Natural killer cell (primary cell): ENCODE measurements around the gene FCHSD1. TPM values are rescaled to one million over a fixed set of nuclear protein-coding genes. Genes with fewer than 3 reads are reported as not detected.

Experiments used
- ATAC-seq, 3 donors: fragments of 150-1000 bp in 2 of 3; fragments of 200-7000 bp in 1 of 3; cut with Tn5 transposase; 1 replicate in 1 of 3; 2 replicates in 2 of 3; pipeline ENCODE4 v1.10.0; 2021; ENCODE audit warnings: mild to moderate bottlenecking in 2 of 3, moderate library complexity in 2 of 3
- DNase-seq, 2 donors: peaks; one replicate each; pipeline versions ENCODE4 v3.0.0 to v3.0.0-alpha.2; 2013 to 2021; ENCODE audit warnings: mixed read lengths in 1 of 2
- H3K27ac ChIP-seq: one replicate; pipeline ENCODE4 v1.5.1; 2013; ENCODE audit warnings: mild to moderate bottlenecking, low read length
- H3K27me3 ChIP-seq: one replicate; pipeline ENCODE4 v1.6.1; 2013; ENCODE audit warnings: low read length; ENCODE audit not compliant: control insufficient read depth, insufficient read depth
- H3K36me3 ChIP-seq: one replicate; pipeline ENCODE4 v1.6.1; 2013; ENCODE audit warnings: low read length; ENCODE audit not compliant: control insufficient read depth, insufficient read depth
- H3K4me1 ChIP-seq: one replicate; pipeline ENCODE4 v1.6.1; 2013; ENCODE audit warnings: low read length; ENCODE audit not compliant: control insufficient read depth, insufficient read depth
- H3K4me3 ChIP-seq: one replicate; pipeline ENCODE4 v1.5.1; 2013; ENCODE audit warnings: low read length
- H3K9me3 ChIP-seq: one replicate; pipeline ENCODE4 v1.6.1; 2013; ENCODE audit warnings: low read length; ENCODE audit not compliant: control insufficient read depth, insufficient read depth
- H3K27ac Mint-ChIP-seq, 2 donors: one replicate each; pipeline ENCODE4 v1.8.0; 2022; ENCODE audit warnings: mild to moderate bottlenecking in 2 of 2, mixed read lengths in 2 of 2, moderate library complexity in 1 of 2
- H3K27me3 Mint-ChIP-seq, 2 donors: one replicate each; pipeline ENCODE4 v1.8.0; 2022; ENCODE audit warnings: low read depth in 2 of 2, mixed read lengths in 2 of 2
- H3K36me3 Mint-ChIP-seq: one replicate; pipeline ENCODE4 v1.8.0; 2022; ENCODE audit warnings: mixed read lengths
- H3K4me1 Mint-ChIP-seq, 2 donors: one replicate each; pipeline ENCODE4 v1.8.0; 2022; ENCODE audit warnings: mixed read lengths in 2 of 2
- H3K4me3 Mint-ChIP-seq: one replicate; pipeline ENCODE4 v1.8.0; 2022; ENCODE audit warnings: mild to moderate bottlenecking, moderate library complexity, mixed read lengths
- H3K9me3 Mint-ChIP-seq, 2 donors: one replicate each; pipeline ENCODE4 v1.8.0; 2022; ENCODE audit warnings: mixed read lengths in 2 of 2
- CTCF ChIP-seq: fragments of 200-600 bp; IDR thresholded peaks from one replicate; pipeline ENCODE4 v1.8.0; 2022; ENCODE audit warnings: antibody characterized with exemption
- WGBS: methylation state at CpG from one replicate; pipeline ENCODE4 v1.1.7; 2013; ENCODE audit warnings: missing lambda C conversion rate; ENCODE audit not compliant: insufficient coverage; 5-methylcytosine and 5-hydroxymethylcytosine counted together
- intact Hi-C: fragments of 100-400 bp; cut with micrococcal nuclease; formaldehyde crosslinking; loops from one replicate; pipeline ENCODE4 v1.14.2; 2022
- total RNA-seq, 4 donors: library from RNA; stranded (reverse); fragments of 120-200 nt in 1 of 4; gene quantifications; one replicate each; pipeline versions ENCODE4 v1.2.3 to v1.2.4, GENCODE V29; 2013 to 2022

The FCHSD1 gene
- total RNA-seq, 3 donors from 2014 or later (not counting 1 experiment from before 2014, with no cell fraction given) = 134 to 155 (median 147) TPM

- no peak for ATAC-seq
- no peak overlapping the region for H3K27ac Mint-ChIP-seq
- Histone ChIP-seq H3K27ac (no peak overlapping the region), H3K36me3 (peaks cover 35% of the 10 kb centered on the region), H3K9me3 (no peaks in the 10 kb centered on the region), H3K4me3 (no peak overlapping the region), H3K4me1 (peaks cover 22% of the 10 kb centered on the region), H3K27me3 (no peaks in the 10 kb centered on the region)
- TF ChIP-seq CTCF = no peak
- intact Hi-C loops = no loop called here
- DNase-seq = no peak
- 100% methylated on average over 1 of the region's 2 CpGs for WGBS
- no peaks in the 10 kb centered on the region for H3K27me3 Mint-ChIP-seq
- peaks cover 15 to 25% of the 10 kb centered on the region in 2 donors for H3K4me1 Mint-ChIP-seq
- no peak overlapping the region for H3K4me3 Mint-ChIP-seq
- no peaks in the 10 kb centered on the region for H3K9me3 Mint-ChIP-seq
- H3K36me3 Mint-ChIP-seq = peaks cover 5% of the 10 kb centered on the region
These were observed 18.6 kb downstream of the FCHSD1 start for GRCh38 chr5:141632650-141633049.

GRCh38 chr5:141630570-141631140 is 20.6 kb downstream of the FCHSD1 start:
- peaks cover 9% of the 10 kb centered on the region for H3K4me1 ChIP-seq
- H3K36me3 ChIP-seq = peaks cover 46% of the 10 kb centered on the region
- no peak overlapping the region for H3K4me3 ChIP-seq
- Mint-ChIP-seq H3K36me3 (peaks cover 19% of the 10 kb centered on the region), H3K27ac (no peak overlapping the region), H3K9me3 (no peaks in the 10 kb centered on the region), H3K27me3 (no peaks in the 10 kb centered on the region), H3K4me1 (peaks cover 9 to 16% of the 10 kb centered on the region in 2 donors), H3K4me3 (no peak overlapping the region)
- DNase-seq (no peak), ATAC-seq (no peak)
- intact Hi-C loops = no loop called here
- TF ChIP-seq CTCF = no peak
- H3K27me3 ChIP-seq = no peaks in the 10 kb centered on the region
- 97% methylated on average over 3 of the region's 5 CpGs for WGBS
- no peaks in the 10 kb centered on the region for H3K9me3 ChIP-seq
- no peak overlapping the region for H3K27ac ChIP-seq

- Histone ChIP-seq H3K27ac (no peak overlapping the region), H3K9me3 (no peaks in the 10 kb centered on the region), H3K36me3 (peaks cover 61% of the 10 kb centered on the region), H3K27me3 (no peaks in the 10 kb centered on the region), H3K4me1 (peaks cover 4% of the 10 kb centered on the region), H3K4me3 (no peak overlapping the region)
- Mint-ChIP-seq H3K4me1 (no peaks in the 10 kb centered on the region), H3K36me3 (peaks cover 34% of the 10 kb centered on the region), H3K27ac (no peak overlapping the region), H3K9me3 (no peaks in the 10 kb centered on the region), H3K27me3 (no peaks in the 10 kb centered on the region), H3K4me3 (no peak overlapping the region)
- no peak for ATAC-seq
- WGBS = 98% methylated on average over 6 of the region's 6 CpGs
- intact Hi-C loops = no loop called here
- TF ChIP-seq CTCF = no peak
- DNase-seq = no peak
These were observed 22.9 kb downstream of the FCHSD1 start for GRCh38 chr5:141628175-141628788.

GRCh38 chr5:141623611-141624010 is 27.6 kb downstream of the FCHSD1 start:
- H3K9me3 ChIP-seq = no peaks in the 10 kb centered on the region
- Mint-ChIP-seq H3K36me3 (peaks cover 47% of the 10 kb centered on the region), H3K9me3 (no peaks in the 10 kb centered on the region), H3K4me1 (no peaks in the 10 kb centered on the region), H3K27me3 (no peaks in the 10 kb centered on the region), H3K27ac (no peak overlapping the region), H3K4me3 (no peak overlapping the region)
- H3K27ac ChIP-seq = no peak overlapping the region
- ATAC-seq (no peak), DNase-seq (no peak)
- H3K4me3 ChIP-seq = no peak overlapping the region
- peaks cover 8% of the 10 kb centered on the region for H3K4me1 ChIP-seq
- H3K36me3 ChIP-seq = peaks cover 58% of the 10 kb centered on the region
- intact Hi-C loops = no loop called here
- no peak for TF ChIP-seq CTCF
- WGBS = 87% methylated on average over 5 of the region's 5 CpGs
- no peaks in the 10 kb centered on the region for H3K27me3 ChIP-seq
